Fibroblast of pulmonary artery (primary cell): Measurements from ENCODE around the gene OBI1.
A peak's percentile ranks its signal among the peaks of the same experiment; 100 is the strongest.

Experiments used
- DNase-seq: peaks from one replicate; pipeline ENCODE4 v3.0.0-alpha.2; 2010; ENCODE audit warnings: low read depth
- H3K4me3 ChIP-seq: replicated peaks from 2 replicates; pipeline ENCODE4 v1.5.1; 2011; ENCODE audit warnings: low read depth, mild to moderate bottlenecking, control low read depth, low read length, moderate library complexity
- TF ChIP-seq, protein P1 (sequence below): IDR thresholded peaks from 2 replicates; pipeline ENCODE4 v1.5.1; 2011; ENCODE audit warnings: mild to moderate bottlenecking, control low read depth, low read length, inconsistent platforms; ENCODE audit errors: missing control alignments

Gene OBI1

DNA sequence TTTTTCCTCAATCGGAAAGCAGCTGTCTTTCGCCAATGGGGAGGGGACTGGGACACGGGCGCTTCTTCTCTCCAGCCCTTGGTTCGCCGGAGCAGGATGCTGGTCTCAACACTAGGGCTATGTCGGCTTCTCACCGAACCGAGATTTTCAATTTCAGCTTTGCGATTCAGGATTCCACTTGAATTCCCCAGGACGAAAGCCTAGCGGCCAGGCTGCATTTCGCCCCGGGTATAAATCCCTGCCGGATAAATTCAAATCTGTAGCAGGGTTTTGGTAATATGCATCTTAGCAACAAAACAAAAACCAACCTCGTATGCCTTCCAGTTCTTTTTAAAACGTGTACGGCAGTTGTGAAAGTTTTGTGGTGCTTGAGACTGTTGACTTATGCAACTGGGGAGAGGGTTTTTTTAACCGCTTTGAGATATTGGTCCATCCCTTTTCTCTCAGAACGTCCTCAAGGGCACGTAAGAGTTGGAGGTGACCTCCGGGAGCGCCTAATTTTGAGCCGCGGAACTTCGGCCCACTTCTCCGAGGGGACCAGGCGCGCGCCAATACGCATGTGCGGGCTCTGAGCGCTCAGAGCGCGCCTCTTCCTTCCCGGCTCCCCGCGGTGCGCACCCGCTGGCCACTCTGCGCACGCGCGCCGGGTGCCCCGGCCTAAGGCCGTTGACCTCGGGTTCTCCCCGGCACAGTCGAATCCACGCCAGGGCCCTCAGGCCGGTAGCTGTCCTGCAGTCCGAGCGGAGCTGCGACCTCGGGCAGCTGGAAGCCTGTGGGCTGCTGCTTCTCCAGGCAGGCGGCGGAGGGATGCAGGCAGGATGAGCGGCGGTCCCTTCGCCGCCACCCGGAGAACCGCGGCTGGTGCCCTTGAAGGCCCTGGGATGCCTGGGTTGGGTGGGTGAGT is 63.2 kb downstream of the OBI1 start:
- H3K4me3 ChIP-seq: no peak overlapping the region
- TF ChIP-seq, protein P1, sequence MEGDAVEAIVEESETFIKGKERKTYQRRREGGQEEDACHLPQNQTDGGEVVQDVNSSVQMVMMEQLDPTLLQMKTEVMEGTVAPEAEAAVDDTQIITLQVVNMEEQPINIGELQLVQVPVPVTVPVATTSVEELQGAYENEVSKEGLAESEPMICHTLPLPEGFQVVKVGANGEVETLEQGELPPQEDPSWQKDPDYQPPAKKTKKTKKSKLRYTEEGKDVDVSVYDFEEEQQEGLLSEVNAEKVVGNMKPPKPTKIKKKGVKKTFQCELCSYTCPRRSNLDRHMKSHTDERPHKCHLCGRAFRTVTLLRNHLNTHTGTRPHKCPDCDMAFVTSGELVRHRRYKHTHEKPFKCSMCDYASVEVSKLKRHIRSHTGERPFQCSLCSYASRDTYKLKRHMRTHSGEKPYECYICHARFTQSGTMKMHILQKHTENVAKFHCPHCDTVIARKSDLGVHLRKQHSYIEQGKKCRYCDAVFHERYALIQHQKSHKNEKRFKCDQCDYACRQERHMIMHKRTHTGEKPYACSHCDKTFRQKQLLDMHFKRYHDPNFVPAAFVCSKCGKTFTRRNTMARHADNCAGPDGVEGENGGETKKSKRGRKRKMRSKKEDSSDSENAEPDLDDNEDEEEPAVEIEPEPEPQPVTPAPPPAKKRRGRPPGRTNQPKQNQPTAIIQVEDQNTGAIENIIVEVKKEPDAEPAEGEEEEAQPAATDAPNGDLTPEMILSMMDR: no peak
- DNase-seq: no peak

DNA sequence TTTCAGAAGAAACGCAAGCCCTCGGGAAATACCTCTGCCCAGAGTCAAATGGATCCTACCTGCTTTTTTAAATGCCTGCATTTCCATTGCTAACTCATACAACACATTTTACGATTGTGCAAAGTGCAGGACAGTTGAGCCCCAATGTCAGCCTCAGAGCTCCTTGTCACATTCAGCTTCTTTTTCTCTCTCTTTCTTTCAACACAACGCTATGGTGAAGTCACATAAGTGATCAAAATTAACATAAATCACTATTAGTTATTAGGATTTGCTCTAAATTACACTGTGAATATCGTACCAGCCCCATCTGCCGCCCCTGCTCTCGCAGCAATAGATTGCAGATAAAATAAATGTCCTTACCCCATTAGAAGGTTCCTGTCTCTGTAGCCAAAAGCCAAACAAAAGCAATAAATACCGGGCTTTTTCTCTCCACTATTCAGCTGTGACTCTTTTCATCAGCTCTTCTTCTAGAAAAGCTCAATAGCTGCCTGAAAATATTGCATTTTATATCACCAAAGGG is 64.4 kb downstream of the OBI1 start:
- TF ChIP-seq, protein P1: no peak
- no peak for DNase-seq
- no peak overlapping the region for H3K4me3 ChIP-seq

DNA sequence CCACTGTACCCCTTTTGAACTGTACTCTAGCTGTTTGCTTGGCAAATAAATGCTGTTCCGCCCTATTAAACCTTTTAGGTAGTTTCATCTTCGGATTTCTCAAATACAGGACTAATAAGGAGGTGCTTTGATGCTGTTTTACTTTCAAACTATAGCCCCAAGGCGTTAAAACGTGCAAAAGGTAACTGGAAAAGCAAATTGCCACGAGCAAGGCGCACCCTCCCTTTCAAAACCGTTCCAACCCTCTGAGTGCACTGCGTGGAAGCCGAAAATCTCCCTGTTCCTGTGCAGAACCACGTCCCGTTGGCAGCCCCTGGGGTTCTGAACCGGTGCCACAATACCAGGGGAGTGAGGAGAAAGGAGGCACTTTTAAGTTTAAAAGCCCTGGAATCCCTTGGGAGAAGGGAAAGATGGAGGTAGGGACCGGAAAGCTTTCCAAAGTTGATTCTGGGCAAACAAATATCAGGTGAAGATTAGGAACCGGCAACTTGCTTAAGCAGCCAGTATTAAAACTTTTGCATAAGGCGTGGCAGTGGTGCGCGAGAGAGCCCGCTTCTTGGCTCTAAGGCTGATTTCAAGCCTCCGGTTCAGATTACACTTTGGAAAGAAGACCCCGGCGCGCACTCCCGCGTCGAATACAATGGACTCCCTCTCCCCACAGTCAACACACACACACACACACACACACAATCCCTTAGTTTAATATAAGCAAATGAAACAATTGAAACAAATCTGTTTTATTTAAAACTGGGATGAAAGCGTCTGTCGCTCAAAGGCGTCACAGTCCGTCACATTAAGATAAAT is 65.1 kb downstream of the OBI1 start:
- TF ChIP-seq, protein P1: no peak
- H3K4me3 ChIP-seq: no peak overlapping the region
- DNase-seq: no peak

DNA sequence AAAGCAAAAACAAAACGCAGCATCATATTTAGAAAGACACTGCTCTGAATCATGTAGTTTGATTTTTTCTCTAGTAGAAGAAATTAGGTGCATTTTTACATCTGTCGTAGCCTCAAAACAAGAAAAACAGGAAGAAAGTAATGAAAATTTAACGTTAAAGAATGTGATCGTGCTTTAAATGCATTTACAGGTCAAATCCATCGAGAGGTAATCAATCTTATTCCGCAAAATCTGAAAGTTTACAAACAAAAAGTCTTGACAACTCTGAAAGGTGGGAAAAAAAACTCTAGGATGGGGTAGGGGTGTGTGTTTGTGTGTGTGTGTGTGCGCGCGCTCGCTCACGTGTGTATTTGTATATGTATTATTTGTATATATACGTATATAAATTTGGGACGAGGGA is 65.8 kb downstream of the OBI1 start:
- DNase-seq: no peak
- H3K4me3 ChIP-seq: no peak overlapping the region
- TF ChIP-seq, protein P1: no peak

- DNase-seq: no peak
- no peak overlapping the region for H3K4me3 ChIP-seq
- TF ChIP-seq, protein P1: no peak
Measured at GRCh38 chr13:78592584-78592983, 66.4 kb downstream of the OBI1 start.

DNA sequence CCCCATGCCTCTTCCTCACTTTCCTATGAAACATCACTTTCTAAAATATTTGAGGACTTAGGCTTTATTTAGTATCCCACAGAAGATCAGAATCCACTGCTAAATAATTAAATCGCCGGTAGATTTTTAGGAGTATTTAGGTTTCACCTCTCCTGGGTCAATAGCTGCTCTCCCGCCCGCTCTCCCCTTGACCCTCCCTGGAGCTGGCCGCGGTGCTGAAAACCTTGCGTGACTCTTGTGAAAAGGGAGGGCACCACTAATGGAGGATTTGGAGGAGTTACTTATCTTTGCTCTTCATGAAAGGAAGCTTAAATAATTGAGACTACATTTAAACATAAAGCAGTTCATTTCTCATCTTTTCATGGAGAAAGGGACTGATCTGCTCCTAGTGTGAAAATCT is 69.7 kb downstream of the OBI1 start:
- TF ChIP-seq, protein P1: no peak
- peak; percentile 45 for DNase-seq
- H3K4me3 ChIP-seq: no peak overlapping the region
